ENCODE results near the gene AKR1C3. TPM values are rescaled to one million over a fixed set of nuclear protein-coding genes. Genes with fewer than 3 reads are reported as not detected.

AKR1C3 gene
- total and polyA plus RNA-seq, 8 donors = 28.1 to 883 (median 174) TPM

DNA sequence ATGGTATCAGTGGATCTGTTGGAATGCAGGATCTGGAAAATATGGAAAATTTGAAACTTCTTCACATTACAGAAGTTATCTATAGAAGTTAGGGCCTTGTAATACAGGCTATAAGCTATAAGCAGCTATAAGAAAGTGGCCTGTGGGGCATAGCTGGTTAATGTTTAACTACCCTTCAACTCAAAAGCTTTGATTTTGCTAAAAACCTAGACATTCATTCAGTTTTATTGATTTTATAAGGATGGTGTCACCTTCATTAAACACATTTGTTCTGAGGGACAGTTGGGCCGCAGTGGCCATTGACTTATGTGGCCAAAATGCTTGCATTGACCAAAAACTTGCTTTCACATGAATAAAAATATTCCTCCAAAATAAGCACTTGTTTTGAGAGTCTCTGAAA is 13.1 kb upstream of the AKR1C3 start:
- DNase-seq = peak in 1 of 2 donors; percentile 18
- Histone ChIP-seq H3K4me3 (no peak overlapping the region), H3K36me3 (no peaks in the 10 kb centered on the region), H3K27me3 (no peaks in the 10 kb centered on the region), H3K27ac (no peak overlapping the region), H3K9me3 (no peaks in the 10 kb centered on the region), H3K4me1 (peaks cover 0 to 19% (median 7%) of the 10 kb centered on the region in 4 donors)
- intact Hi-C loops (cut with DNase I; ENCODE audit: low total_unique reads) = no loop called here
- TF ChIP-seq, protein P1, sequence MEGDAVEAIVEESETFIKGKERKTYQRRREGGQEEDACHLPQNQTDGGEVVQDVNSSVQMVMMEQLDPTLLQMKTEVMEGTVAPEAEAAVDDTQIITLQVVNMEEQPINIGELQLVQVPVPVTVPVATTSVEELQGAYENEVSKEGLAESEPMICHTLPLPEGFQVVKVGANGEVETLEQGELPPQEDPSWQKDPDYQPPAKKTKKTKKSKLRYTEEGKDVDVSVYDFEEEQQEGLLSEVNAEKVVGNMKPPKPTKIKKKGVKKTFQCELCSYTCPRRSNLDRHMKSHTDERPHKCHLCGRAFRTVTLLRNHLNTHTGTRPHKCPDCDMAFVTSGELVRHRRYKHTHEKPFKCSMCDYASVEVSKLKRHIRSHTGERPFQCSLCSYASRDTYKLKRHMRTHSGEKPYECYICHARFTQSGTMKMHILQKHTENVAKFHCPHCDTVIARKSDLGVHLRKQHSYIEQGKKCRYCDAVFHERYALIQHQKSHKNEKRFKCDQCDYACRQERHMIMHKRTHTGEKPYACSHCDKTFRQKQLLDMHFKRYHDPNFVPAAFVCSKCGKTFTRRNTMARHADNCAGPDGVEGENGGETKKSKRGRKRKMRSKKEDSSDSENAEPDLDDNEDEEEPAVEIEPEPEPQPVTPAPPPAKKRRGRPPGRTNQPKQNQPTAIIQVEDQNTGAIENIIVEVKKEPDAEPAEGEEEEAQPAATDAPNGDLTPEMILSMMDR (IDR thresholded peaks at IDR 0.05) = no peak
- TF ChIP-seq POLR2AphosphoS5 (IDR thresholded peaks at IDR 0.05) (no peak), EP300 (IDR thresholded peaks at IDR 0.05) (no peak), POLR2A (IDR thresholded peaks at IDR 0.05) (no peak)
- WGBS, 5 donors = 81 to 97% (median 92%) methylated on average over 1 of the region's 1 CpG

DNA sequence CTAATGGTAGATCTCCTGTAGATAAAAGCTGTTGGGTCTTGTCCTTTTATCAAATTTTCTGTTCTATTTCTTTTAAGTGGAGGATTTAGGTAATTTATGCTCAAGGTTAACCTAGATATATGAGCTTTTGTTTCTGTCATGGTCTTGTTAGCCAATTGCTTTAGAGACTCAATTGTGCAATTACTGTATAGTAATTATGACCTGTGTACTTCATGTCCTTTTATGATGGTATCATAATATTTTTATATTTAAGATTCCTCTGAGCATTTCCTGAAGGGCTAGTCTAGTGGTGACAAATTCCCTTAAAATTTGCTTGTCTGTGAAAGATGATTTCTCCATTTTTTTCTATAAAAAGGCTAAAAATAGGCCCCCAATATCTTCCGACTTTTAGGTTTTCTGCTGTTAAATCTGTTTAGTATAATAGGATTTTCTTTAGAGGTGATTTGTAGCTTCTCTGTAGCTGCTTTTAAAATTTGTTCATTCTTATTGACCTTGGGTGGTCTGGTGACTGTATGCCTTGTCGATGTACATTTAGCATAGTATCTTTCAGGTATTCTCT is 5.4 kb upstream of the AKR1C3 start:
- peaks cover 0 to 8% (median 4%) of the 10 kb centered on the region in 4 donors for H3K9me3 ChIP-seq
- peaks cover 0 to 5% (median 0%) of the 10 kb centered on the region in 4 donors for H3K4me1 ChIP-seq
- TF ChIP-seq POLR2A (IDR thresholded peaks at IDR 0.05) (no peak), EP300 (IDR thresholded peaks at IDR 0.05) (no peak), POLR2AphosphoS5 (IDR thresholded peaks at IDR 0.05) (no peak)
- TF ChIP-seq, protein P1 (IDR thresholded peaks at IDR 0.05) = no peak
- H3K36me3 ChIP-seq = no peaks in the 10 kb centered on the region
- no peak overlapping the region for H3K4me3 ChIP-seq
- H3K27ac ChIP-seq = no peak overlapping the region
- 90 to 99% (median 93%) methylated on average over 2 of the region's 2 CpGs for WGBS, 5 donors
- no peak for DNase-seq
- H3K27me3 ChIP-seq = no peaks in the 10 kb centered on the region
- intact Hi-C loops (cut with DNase I; ENCODE audit: low total_unique reads) = no loop called here

DNA sequence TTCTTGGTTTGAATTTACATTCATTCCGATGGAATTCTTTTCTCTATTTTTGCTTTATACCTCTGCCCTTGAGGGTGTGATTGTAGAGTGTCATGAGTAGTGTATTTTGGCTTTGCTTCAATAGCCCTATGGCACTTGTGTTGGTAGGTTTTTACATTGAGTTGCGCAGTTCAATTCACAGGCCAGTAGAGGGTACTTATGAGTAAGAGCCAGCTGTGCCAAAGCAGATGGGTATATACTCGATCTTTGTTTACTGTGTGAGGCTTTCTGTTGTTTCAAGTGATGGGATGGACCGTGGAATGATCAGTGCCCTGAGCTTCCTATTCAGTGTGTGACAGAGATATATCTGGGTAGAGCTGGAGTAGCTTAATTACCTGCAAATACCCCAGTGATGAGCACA is 4.3 kb upstream of the AKR1C3 start:
- H3K9me3 ChIP-seq = peaks cover 0 to 8% (median 4%) of the 10 kb centered on the region in 4 donors
- no peak for TF ChIP-seq EP300 (IDR thresholded peaks at IDR 0.05)
- no peak for TF ChIP-seq POLR2AphosphoS5 (IDR thresholded peaks at IDR 0.05)
- no peak for TF ChIP-seq POLR2A (IDR thresholded peaks at IDR 0.05)
- TF ChIP-seq, protein P1 (IDR thresholded peaks at IDR 0.05) = no peak
- no peak overlapping the region for H3K4me3 ChIP-seq
- no peaks in the 10 kb centered on the region for H3K36me3 ChIP-seq
- no peaks in the 10 kb centered on the region for H3K27me3 ChIP-seq
- intact Hi-C loops (cut with DNase I; ENCODE audit: low total_unique reads) = loop anchor here (10.0 kb wide), 1 partner anchor 245 kb away; no protein-coding TSS in a partner anchor
- no peak overlapping the region for H3K27ac ChIP-seq
- 43 to 59% (median 50%) methylated on average over 4 of the region's 4 CpGs for WGBS, 5 donors
- peaks cover 0 to 6% (median 0%) of the 10 kb centered on the region in 4 donors for H3K4me1 ChIP-seq
- DNase-seq = no peak

DNA sequence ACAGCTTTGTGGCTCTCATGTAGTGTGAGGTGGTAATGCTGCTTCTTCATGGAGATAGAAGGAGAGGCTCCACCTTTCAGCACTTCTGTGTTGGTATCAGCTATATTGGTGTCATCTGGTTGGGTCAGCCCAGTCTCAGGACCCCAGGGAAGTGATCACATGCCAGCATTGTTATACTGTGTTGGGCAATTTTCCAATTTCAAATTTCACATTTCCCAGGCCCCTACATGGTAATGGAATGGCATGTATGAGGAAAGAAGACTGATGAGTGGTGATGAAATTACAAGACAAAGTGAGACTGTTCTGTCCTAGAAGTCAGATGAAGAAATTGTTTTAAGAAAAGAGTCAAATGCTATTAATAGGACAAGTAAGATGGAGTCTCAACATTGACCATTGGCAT is 3.7 kb upstream of the AKR1C3 start:
- Histone ChIP-seq H3K9me3 (peaks cover 0 to 8% (median 4%) of the 10 kb centered on the region in 4 donors), H3K4me1 (peaks cover 0 to 6% (median 0%) of the 10 kb centered on the region in 4 donors), H3K27me3 (no peaks in the 10 kb centered on the region), H3K36me3 (no peaks in the 10 kb centered on the region), H3K4me3 (no peak overlapping the region), H3K27ac (no peak overlapping the region)
- intact Hi-C loops (cut with DNase I; ENCODE audit: low total_unique reads) = loop anchor here (10.0 kb wide), 1 partner anchor 246 kb away; no protein-coding TSS in a partner anchor
- no peak for DNase-seq
- TF ChIP-seq POLR2AphosphoS5 (IDR thresholded peaks at IDR 0.05) (no peak), POLR2A (IDR thresholded peaks at IDR 0.05) (no peak), EP300 (IDR thresholded peaks at IDR 0.05) (no peak)
- TF ChIP-seq, protein P1 (IDR thresholded peaks at IDR 0.05) = no peak

All from stomach (tissue), 9 donors.